H9 (cell line): ENCODE results near the gene ABCB8. TPM values are rescaled to one million over a fixed set of nuclear protein-coding genes. Genes with fewer than 3 reads are reported as not detected.
A peak's percentile ranks its signal among the peaks of the same experiment; 100 is the strongest.

Source experiments
- DNase-seq: peaks from one replicate; pipeline ENCODE4 v3.0.0-alpha.2; 2017
- H2AFZ ChIP-seq: one replicate; pipeline ENCODE4 v1.6.1; 2013; ENCODE audit warnings: mild to moderate bottlenecking, low read length, control low read depth, moderate library complexity
- H2AK5ac ChIP-seq: 2 replicates; pipeline ENCODE4 v1.6.1; 2013; ENCODE audit warnings: low read length, control low read depth, mixed read lengths; ENCODE audit not compliant: insufficient read length
- H2BK120ac ChIP-seq: one replicate; pipeline ENCODE4 v1.6.1; 2013; ENCODE audit warnings: low read depth, mild to moderate bottlenecking, low read length, control low read depth, inconsistent platforms; ENCODE audit not compliant: poor library complexity, severe bottlenecking
- H2BK12ac ChIP-seq: 2 replicates; pipeline ENCODE4 v1.6.1; 2013; ENCODE audit warnings: low read length, control low read depth, mixed read lengths, low read depth; ENCODE audit not compliant: insufficient read length
- H2BK15ac ChIP-seq: 2 replicates; pipeline ENCODE4 v1.6.1; 2013; ENCODE audit warnings: low read depth, low read length, control low read depth
- H2BK20ac ChIP-seq: one replicate; pipeline ENCODE4 v1.6.1; 2013; ENCODE audit warnings: low read depth, mild to moderate bottlenecking, low read length, control low read depth, inconsistent platforms; ENCODE audit not compliant: poor library complexity, severe bottlenecking
- H2BK5ac ChIP-seq: 2 replicates; pipeline ENCODE4 v1.6.1; 2013; ENCODE audit warnings: low read length, control low read depth, mixed read lengths; ENCODE audit not compliant: insufficient read length
- H3K14ac ChIP-seq: 2 replicates; pipeline ENCODE4 v1.6.1; 2013; ENCODE audit warnings: low read length, control low read depth; ENCODE audit not compliant: insufficient read depth
- H3K18ac ChIP-seq: 2 replicates; pipeline ENCODE4 v1.6.1; 2013; ENCODE audit warnings: low read depth, mild to moderate bottlenecking, mixed read lengths, low read length, control low read depth; ENCODE audit not compliant: insufficient read length
- H3K23ac ChIP-seq: 2 replicates; pipeline ENCODE4 v1.6.1; 2013; ENCODE audit warnings: low read length, control low read depth, mixed read lengths, low read depth; ENCODE audit not compliant: insufficient read length
- H3K23me2 ChIP-seq: 2 replicates; pipeline ENCODE4 v1.6.1; 2013; ENCODE audit warnings: low read depth, mild to moderate bottlenecking, mixed read lengths, low read length, control low read depth; ENCODE audit not compliant: insufficient read length, poor library complexity, severe bottlenecking
- H3K27ac ChIP-seq: 2 replicates; pipeline ENCODE4 v1.5.1; 2013; ENCODE audit warnings: low read length, control low read depth, mixed read lengths, low read depth; ENCODE audit not compliant: insufficient read length
- H3K27me3 ChIP-seq: 2 replicates; pipeline ENCODE4 v1.6.1; 2013; ENCODE audit warnings: low read length, control low read depth, inconsistent platforms; ENCODE audit not compliant: insufficient read depth
- H3K4ac ChIP-seq: 2 replicates; pipeline ENCODE4 v1.6.1; 2013; ENCODE audit warnings: low read depth, mild to moderate bottlenecking, control low read depth, inconsistent platforms, low read length, moderate library complexity
- H3K4me1 ChIP-seq: 2 replicates; pipeline ENCODE4 v1.6.1; 2013; ENCODE audit warnings: low read length, control low read depth, inconsistent platforms; ENCODE audit not compliant: insufficient read depth
- H3K4me2 ChIP-seq: 2 replicates; pipeline ENCODE4 v1.6.1; 2013; ENCODE audit warnings: low read length, control low read depth, mixed read lengths; ENCODE audit not compliant: insufficient read length, insufficient read depth
- H3K56ac ChIP-seq: 2 replicates; pipeline ENCODE4 v1.6.1; 2013; ENCODE audit warnings: low read depth, mild to moderate bottlenecking, mixed read lengths, low read length, control low read depth; ENCODE audit not compliant: insufficient read length
- H3K79me1 ChIP-seq: 2 replicates; pipeline ENCODE4 v1.6.1; 2013; ENCODE audit warnings: low read depth, mild to moderate bottlenecking, moderate library complexity, low read length, control low read depth, inconsistent platforms; ENCODE audit not compliant: insufficient read depth, poor library complexity, severe bottlenecking
- H3K79me2 ChIP-seq: 2 replicates; pipeline ENCODE4 v1.6.1; 2013; ENCODE audit warnings: low read length, control low read depth, inconsistent platforms; ENCODE audit not compliant: insufficient read depth
- H3K9ac ChIP-seq: 2 replicates; pipeline ENCODE4 v1.6.1; 2013; ENCODE audit warnings: low read length, control low read depth, mixed read lengths; ENCODE audit not compliant: insufficient read length; ENCODE audit errors: extremely low read depth
- H3K9me3 ChIP-seq: one replicate; pipeline ENCODE4 v1.6.1; 2013; ENCODE audit warnings: low read depth, low read length, inconsistent platforms; ENCODE audit not compliant: control insufficient read depth
- H3T11ph ChIP-seq: one replicate; pipeline ENCODE4 v1.6.1; 2013; ENCODE audit warnings: mild to moderate bottlenecking, low read length, control low read depth, inconsistent platforms
- H4K20me1 ChIP-seq: one replicate; pipeline ENCODE4 v1.6.1; 2013; ENCODE audit not compliant: control insufficient read depth, insufficient read length, insufficient read depth
- H4K5ac ChIP-seq: 2 replicates; pipeline ENCODE4 v1.6.1; 2013; ENCODE audit warnings: low read depth, mild to moderate bottlenecking, mixed read lengths, low read length, control low read depth; ENCODE audit not compliant: insufficient read length
- H4K8ac ChIP-seq: replicated peaks from 2 replicates; pipeline ENCODE4 v1.6.1; 2013; ENCODE audit warnings: low read length, control low read depth, mixed read lengths, low read depth; ENCODE audit not compliant: insufficient read length
- H4K91ac ChIP-seq: 2 replicates; pipeline ENCODE4 v1.6.1; 2013; ENCODE audit warnings: low read depth, mild to moderate bottlenecking, moderate library complexity, mixed read lengths, low read length, control low read depth; ENCODE audit not compliant: insufficient read length
- H3K27ac Mint-ChIP-seq, 3 experiments: 2 replicates in 2 of 3; 3 replicates in 1 of 3; pipeline ENCODE4 v1.8.0; 2020 to 2021; ENCODE audit warnings: mixed read lengths in 3 of 3, mild to moderate bottlenecking in 1 of 3, moderate library complexity in 1 of 3
- H3K27me3 Mint-ChIP-seq: 2 replicates; pipeline ENCODE4 v1.8.0; 2021; ENCODE audit warnings: low read depth, mild to moderate bottlenecking, moderate library complexity, mixed read lengths
- H3K36me3 Mint-ChIP-seq, 3 experiments: 2 replicates in 2 of 3; 3 replicates in 1 of 3; pipeline ENCODE4 v1.8.0; 2020 to 2021; ENCODE audit warnings: low read depth in 3 of 3, mixed read lengths in 3 of 3; ENCODE audit not compliant: insufficient read depth in 1 of 3
- H3K4me1 Mint-ChIP-seq, 2 experiments: 2 replicates each; pipeline ENCODE4 v1.8.0; 2020; ENCODE audit warnings: mixed read lengths in 2 of 2
- H3K4me3 Mint-ChIP-seq, 2 experiments: 2 replicates in 1 of 2; 3 replicates in 1 of 2; pipeline ENCODE4 v1.8.0; 2020 to 2021; ENCODE audit warnings: mild to moderate bottlenecking in 2 of 2, mixed read lengths in 2 of 2, moderate library complexity in 1 of 2
- H3K9me3 Mint-ChIP-seq, 2 experiments: 2 replicates in 1 of 2; 3 replicates in 1 of 2; pipeline ENCODE4 v1.8.0; 2020; ENCODE audit warnings: mild to moderate bottlenecking in 2 of 2, mixed read lengths in 2 of 2, moderate library complexity in 1 of 2
- CTCF ChIP-seq: fragments of 200-600 bp; sonication (generic); conservative IDR thresholded peaks from 3 replicates; pipeline ENCODE4 v1.8.0; 2021; ENCODE audit warnings: antibody characterized with exemption, mild to moderate bottlenecking
- WGBS: extraction: QIAGEN DNeasy Blood & Tissue Kit; methylation state at CpG from one replicate; pipeline ENCODE4 v1.1.7; 2013; ENCODE audit warnings: missing lambda C conversion rate, low lambda C conversion rate, mixed read lengths; ENCODE audit not compliant: insufficient read length; ENCODE audit errors: extremely low coverage; 5-methylcytosine and 5-hydroxymethylcytosine counted together
- total RNA-seq: library from RNA; stranded (reverse); gene quantifications from 2 replicates; pipeline ENCODE4 v1.2.1, GENCODE V29; 2021

ABCB8 gene
- total RNA-seq, 1 experiment from 2014 or later: 22.1 TPM

GRCh38 chr7:150992051-150992640, 36.1 kb upstream of the ABCB8 start:
- no peak overlapping the region for H3K4me2 ChIP-seq
- H2BK120ac ChIP-seq: no peak overlapping the region
- peak; percentile 31 for DNase-seq

More at GRCh38 chr7:150992051-150992640, 36.1 kb upstream of the ABCB8 start:
- Histone ChIP-seq H2BK12ac (no peak overlapping the region), H3K9ac (no peak overlapping the region), H3K56ac (no peak overlapping the region), H3T11ph (no peak overlapping the region), H3K14ac (no peak overlapping the region), H3K4me1 (no peaks in the 10 kb centered on the region; the same call in 1 of the 2 replicates), H4K20me1 (no peaks in the 10 kb centered on the region), H2AK5ac (no peak overlapping the region), H4K8ac (no peak overlapping the region), H3K27ac (no peak overlapping the region), H3K4ac (no peak overlapping the region), H2AFZ (no peak overlapping the region), H3K18ac (no peak overlapping the region), H3K23ac (no peak overlapping the region), H2BK5ac (no peak overlapping the region), H3K79me1 (no peaks in the 10 kb centered on the region), H3K79me2 (no peaks in the 10 kb centered on the region), H2BK20ac (no peak overlapping the region), H3K27me3 (no peaks in the 10 kb centered on the region; the same call in 1 of the 2 replicates), H4K91ac (no peak overlapping the region), H4K5ac (no peak overlapping the region), H3K9me3 (no peaks in the 10 kb centered on the region), H2BK15ac (no peak overlapping the region), H3K23me2 (no peaks in the 10 kb centered on the region)
- Mint-ChIP-seq H3K4me1 (peaks cover 9 to 37% of the 10 kb centered on the region in 2 experiments), H3K4me3 (no peak overlapping the region), H3K27me3 (peaks cover 27% of the 10 kb centered on the region), H3K36me3 (peaks cover 0 to 12% (median 5%) of the 10 kb centered on the region in 3 experiments; a peak in 4 of 7 replicates), H3K9me3 (peaks cover 9 to 15% of the 10 kb centered on the region in 2 experiments), H3K27ac (no peak overlapping the region)
- TF ChIP-seq CTCF: no peak
- no CpG with 5 or more reads among the region's 6 CpGs for WGBS
